Peyer's patch (tissue), 4 donors: ENCODE data around the gene MAGEA11. TPM values are rescaled to one million over a fixed set of nuclear protein-coding genes. Genes with fewer than 3 reads are reported as not detected.

ENCODE experiments used
- DNase-seq, 3 donors: peaks; one replicate each; pipeline ENCODE4 v3.0.0-alpha.2; 2017 to 2019
- H3K27ac ChIP-seq, 4 donors: fragments of 200-600 bp; sonication (generic); one replicate each; pipeline ENCODE4 v1.5.1; 2016 to 2019
- H3K27me3 ChIP-seq, 2 donors: fragments of 200-600 bp; sonication (generic); one replicate each; pipeline ENCODE4 v1.5.1; 2019
- H3K36me3 ChIP-seq, 3 donors: fragments of 200-600 bp; sonication (generic); one replicate each; pipeline ENCODE4 v1.5.1; 2016 to 2019
- H3K4me1 ChIP-seq, 4 donors: fragments of 200-600 bp; sonication (generic); one replicate each; pipeline ENCODE4 v1.5.1; 2016 to 2019
- H3K4me3 ChIP-seq, 4 donors: fragments of 200-600 bp; sonication (generic); 1 replicate in 3 of 4; 2 replicates in 1 of 4; pipeline ENCODE4 v1.5.1; 2016 to 2019; ENCODE audit warnings: mild to moderate bottlenecking in 1 of 4
- H3K9me3 ChIP-seq, 4 donors: fragments of 200-600 bp; sonication (generic); one replicate each; pipeline ENCODE4 v1.5.1; 2016 to 2019; ENCODE audit warnings: mild to moderate bottlenecking in 1 of 4
- POLR2A ChIP-seq, 2 donors: fragments of 450-650 bp; IDR thresholded peaks; one replicate each; pipeline ENCODE4 v1.5.1; 2017; ENCODE audit warnings: antibody characterized with exemption in 2 of 2, mild to moderate bottlenecking in 2 of 2, moderate library complexity in 2 of 2
- total RNA-seq, 4 donors: library from RNA; depleted of rRNA; stranded (reverse); fragments of >200 nt; gene quantifications; one replicate each; pipeline ENCODE4 v1.1.0, GENCODE V29; 2016
- TF ChIP-seq, protein P1 (sequence below), 6 experiments: fragments of 450-650 bp in 4 of 6; fragments of 200-600 bp in 2 of 6; sonication (generic) in 1 of 6; IDR thresholded peaks; one replicate each; pipeline ENCODE4 v1.5.1; 2017 to 2019; ENCODE audit warnings: antibody characterized with exemption in 6 of 6, mild to moderate bottlenecking in 3 of 6, moderate library complexity in 1 of 6

MAGEA11 gene
- total RNA-seq, 4 donors from 2014 or later, result not detected

DNA sequence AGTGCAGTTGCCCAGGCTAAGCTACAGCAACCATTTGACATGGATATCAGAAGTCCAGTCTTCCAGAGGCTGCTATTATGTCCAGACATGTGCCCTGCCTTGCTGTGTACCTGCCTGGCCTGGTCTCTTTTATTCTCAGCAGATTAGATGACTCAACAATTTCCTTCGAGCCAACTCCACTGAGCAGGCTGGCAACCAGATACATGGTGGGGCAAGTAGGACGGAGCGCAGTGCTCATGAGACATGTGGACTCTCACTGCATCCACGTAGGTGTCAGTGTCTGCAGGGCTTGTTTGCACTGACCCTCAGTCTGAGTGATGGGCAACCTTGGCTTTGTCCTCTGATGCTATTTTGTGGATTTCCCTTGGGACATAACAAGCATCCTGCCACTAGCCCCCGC lies 7.2 kb upstream of the MAGEA11 start:
- no peak for DNase-seq
- Histone ChIP-seq H3K36me3 (no peaks in the 10 kb centered on the region), H3K9me3 (no peaks in the 10 kb centered on the region), H3K4me3 (no peak overlapping the region), H3K27ac (no peak overlapping the region), H3K27me3 (no peaks in the 10 kb centered on the region), H3K4me1 (no peaks in the 10 kb centered on the region)
- no peak for TF ChIP-seq POLR2A (IDR thresholded peaks at IDR 0.05)
- TF ChIP-seq, protein P1, sequence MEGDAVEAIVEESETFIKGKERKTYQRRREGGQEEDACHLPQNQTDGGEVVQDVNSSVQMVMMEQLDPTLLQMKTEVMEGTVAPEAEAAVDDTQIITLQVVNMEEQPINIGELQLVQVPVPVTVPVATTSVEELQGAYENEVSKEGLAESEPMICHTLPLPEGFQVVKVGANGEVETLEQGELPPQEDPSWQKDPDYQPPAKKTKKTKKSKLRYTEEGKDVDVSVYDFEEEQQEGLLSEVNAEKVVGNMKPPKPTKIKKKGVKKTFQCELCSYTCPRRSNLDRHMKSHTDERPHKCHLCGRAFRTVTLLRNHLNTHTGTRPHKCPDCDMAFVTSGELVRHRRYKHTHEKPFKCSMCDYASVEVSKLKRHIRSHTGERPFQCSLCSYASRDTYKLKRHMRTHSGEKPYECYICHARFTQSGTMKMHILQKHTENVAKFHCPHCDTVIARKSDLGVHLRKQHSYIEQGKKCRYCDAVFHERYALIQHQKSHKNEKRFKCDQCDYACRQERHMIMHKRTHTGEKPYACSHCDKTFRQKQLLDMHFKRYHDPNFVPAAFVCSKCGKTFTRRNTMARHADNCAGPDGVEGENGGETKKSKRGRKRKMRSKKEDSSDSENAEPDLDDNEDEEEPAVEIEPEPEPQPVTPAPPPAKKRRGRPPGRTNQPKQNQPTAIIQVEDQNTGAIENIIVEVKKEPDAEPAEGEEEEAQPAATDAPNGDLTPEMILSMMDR (IDR thresholded peaks at IDR 0.05), result no peak

DNA sequence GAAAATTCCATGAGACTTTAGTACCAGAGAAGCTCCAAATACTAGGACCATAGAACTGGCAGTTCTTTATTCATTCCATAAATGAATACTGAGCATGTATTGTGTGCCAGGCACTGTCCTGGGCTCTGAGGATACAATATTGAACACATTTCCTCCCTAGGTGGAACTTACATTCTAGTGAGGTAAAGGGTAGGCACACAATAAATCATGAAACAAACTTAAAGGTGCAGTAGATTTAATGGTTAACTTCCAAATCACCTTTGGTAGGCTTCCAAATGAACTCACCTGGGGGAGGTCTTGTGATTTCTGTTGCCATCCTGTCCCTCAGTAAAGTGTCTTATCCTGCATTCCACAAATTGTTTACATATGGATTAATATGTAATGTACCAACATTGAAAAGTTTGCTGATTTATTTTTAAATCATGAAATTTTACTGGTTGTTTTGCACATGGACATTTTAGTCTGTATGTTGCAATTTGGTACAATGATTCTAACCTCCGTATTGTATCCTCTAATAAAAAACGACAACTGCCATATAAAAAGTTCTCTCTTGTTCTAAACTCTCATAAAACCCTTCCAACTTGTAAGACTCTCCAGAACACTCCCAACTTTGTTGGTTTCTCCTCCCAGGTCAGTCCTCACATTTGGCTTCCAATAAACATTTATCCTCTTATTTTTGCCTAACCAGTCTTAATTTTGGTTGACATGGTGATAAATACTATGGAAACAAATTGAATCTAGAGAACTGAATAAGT lies 4.5 kb upstream of the MAGEA11 start:
- H3K27ac ChIP-seq, result no peak overlapping the region
- no peaks in the 10 kb centered on the region for H3K27me3 ChIP-seq
- no peak overlapping the region for H3K4me3 ChIP-seq
- H3K4me1 ChIP-seq, result no peaks in the 10 kb centered on the region
- no peaks in the 10 kb centered on the region for H3K9me3 ChIP-seq
- H3K36me3 ChIP-seq, result no peaks in the 10 kb centered on the region
- TF ChIP-seq, protein P1 (IDR thresholded peaks at IDR 0.05), result no peak
- no peak for TF ChIP-seq POLR2A (IDR thresholded peaks at IDR 0.05)
- DNase-seq, result no peak

DNA sequence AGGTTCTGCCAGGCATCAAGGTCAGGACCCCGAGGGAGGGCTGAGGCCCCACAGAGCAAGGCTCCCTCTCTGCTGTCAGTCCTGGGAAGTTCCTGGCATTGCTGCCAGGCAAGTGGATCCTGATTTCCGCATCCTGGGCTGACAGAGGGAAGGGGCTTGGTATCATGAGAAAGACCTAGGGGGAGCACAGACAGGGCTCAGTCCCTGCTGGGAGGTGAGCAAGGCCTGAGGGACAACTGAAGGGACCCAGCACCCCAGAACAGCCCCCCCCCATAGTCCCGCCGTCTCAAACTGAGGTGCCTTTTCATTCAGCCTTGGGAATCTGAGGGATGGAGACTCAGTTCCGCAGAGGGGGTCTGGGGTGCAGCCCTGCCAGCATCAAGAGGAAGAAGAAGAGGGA lies 971 bp downstream of the MAGEA11 start:
- Histone ChIP-seq H3K4me1 (no peaks in the 10 kb centered on the region), H3K9me3 (no peaks in the 10 kb centered on the region), H3K27ac (no peak overlapping the region), H3K36me3 (no peaks in the 10 kb centered on the region), H3K4me3 (no peak overlapping the region), H3K27me3 (no peaks in the 10 kb centered on the region)
- TF ChIP-seq, protein P1 (IDR thresholded peaks at IDR 0.05), result no peak
- TF ChIP-seq POLR2A (IDR thresholded peaks at IDR 0.05), result no peak
- no peak for DNase-seq

DNA sequence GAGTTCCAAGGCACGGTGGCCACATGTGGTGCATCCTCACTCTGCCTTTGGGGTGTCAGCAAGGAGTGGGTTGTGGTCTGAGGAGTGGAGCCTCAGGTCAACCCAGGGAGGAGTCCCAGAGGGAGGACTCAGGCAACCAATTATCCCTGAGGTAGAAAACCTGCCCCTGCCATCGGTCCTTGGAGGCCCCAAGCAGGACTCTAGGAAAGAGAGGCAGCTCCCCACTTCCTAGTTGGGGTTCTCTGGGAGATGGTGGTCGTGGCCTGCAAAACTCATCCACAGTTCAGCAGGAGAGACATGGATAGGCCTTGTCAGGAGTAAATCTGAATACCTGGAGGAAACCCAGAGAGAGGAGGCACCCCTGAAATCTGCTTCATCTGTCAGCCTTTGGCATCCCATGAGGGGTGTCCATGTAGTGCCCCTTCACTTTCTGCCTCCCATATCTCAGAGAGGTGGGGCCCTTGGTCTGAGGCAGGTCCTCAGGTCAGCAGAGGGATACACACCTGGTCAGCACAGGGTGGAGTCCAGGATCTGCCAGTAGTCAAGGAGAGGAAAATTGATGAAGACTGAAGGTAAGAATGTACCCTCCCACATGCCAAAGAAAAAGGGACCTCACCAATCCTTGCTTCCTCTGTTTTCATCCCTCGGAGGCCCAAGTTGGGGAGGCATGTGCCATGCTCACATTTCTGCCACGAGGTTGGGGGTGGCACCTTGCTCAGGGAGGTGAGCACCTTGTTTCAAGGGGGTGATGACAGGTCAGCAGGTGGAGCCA lies 1.6 kb downstream of the MAGEA11 start:
- H3K27me3 ChIP-seq, result no peaks in the 10 kb centered on the region
- no peak for DNase-seq
- no peak overlapping the region for H3K27ac ChIP-seq
- no peaks in the 10 kb centered on the region for H3K36me3 ChIP-seq
- no peaks in the 10 kb centered on the region for H3K9me3 ChIP-seq
- TF ChIP-seq, protein P1 (IDR thresholded peaks at IDR 0.05), result no peak
- no peak for TF ChIP-seq POLR2A (IDR thresholded peaks at IDR 0.05)
- no peak overlapping the region for H3K4me3 ChIP-seq
- H3K4me1 ChIP-seq, result no peaks in the 10 kb centered on the region

DNA sequence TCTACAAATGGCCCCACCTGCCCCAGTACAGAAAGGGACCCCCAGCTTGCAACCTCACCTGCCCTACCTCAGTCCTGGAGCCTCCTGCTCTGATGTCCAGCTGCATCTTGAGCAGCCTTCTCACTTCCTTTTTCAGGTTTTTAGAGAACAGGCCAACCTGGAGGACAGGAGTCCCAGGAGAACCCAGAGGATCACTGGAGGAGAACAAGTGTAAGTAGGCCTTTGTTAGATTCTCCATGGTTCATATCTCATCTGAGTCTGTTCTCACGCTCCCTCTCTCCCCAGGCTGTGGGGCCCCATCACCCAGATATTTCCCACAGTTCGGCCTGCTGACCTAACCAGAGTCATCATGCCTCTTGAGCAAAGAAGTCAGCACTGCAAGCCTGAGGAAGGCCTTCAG lies 3.6 kb downstream of the MAGEA11 start:
- H3K27ac ChIP-seq, result no peak overlapping the region
- no peaks in the 10 kb centered on the region for H3K36me3 ChIP-seq
- no peaks in the 10 kb centered on the region for H3K27me3 ChIP-seq
- no peak for DNase-seq
- no peaks in the 10 kb centered on the region for H3K4me1 ChIP-seq
- H3K9me3 ChIP-seq, result no peaks in the 10 kb centered on the region
- no peak overlapping the region for H3K4me3 ChIP-seq
- TF ChIP-seq, protein P1 (IDR thresholded peaks at IDR 0.05), result no peak
- TF ChIP-seq POLR2A (IDR thresholded peaks at IDR 0.05), result no peak
